GM12878 (cell line): ENCODE results near the gene RRBP1. TPM values are rescaled to one million over a fixed set of nuclear protein-coding genes. Genes with fewer than 3 reads are reported as not detected.

ENCODE experiments used
- ATAC-seq: fragments of 200-7000 bp; cut with Tn5 transposase; 3 replicates; pipeline ENCODE4 v1.9.1; 2020; ENCODE audit warnings: mild to moderate bottlenecking, moderate library complexity
- BruUV-seq: library from RNA; stranded (reverse); fragments of 400-500 nt; replicated peaks from 2 replicates; lab custom pipeline; 2021; lab: Mats Ljungman, UMichigan
- CTCF ChIA-PET: fragments of 300-600 bp; sonication (Branson Sonifier 250); formaldehyde crosslinking; extraction: SDS; loops from one replicate; lab custom pipeline; 2021; ENCODE audit warnings: inconsistent platforms; lab: Yijun Ruan, JAX
- POLR2A ChIA-PET: fragments of 350-600 bp; formaldehyde crosslinking; extraction: SDS; loops from one replicate; lab custom pipeline; 2021; ENCODE audit warnings: inconsistent platforms; lab: Charles Lee
- RAD21 ChIA-PET: fragments of 300-600 bp; sonication (Branson Sonifier 250); formaldehyde crosslinking; loops from one replicate; lab custom pipeline; 2023; ENCODE audit warnings: antibody characterized with exemption; ENCODE audit not compliant: unreplicated experiment; lab: Charles Lee
- SMC1A ChIA-PET: fragments of 300-600 bp; sonication (Branson Sonifier 250); formaldehyde crosslinking; loops from one replicate; lab custom pipeline; 2023; ENCODE audit not compliant: unreplicated experiment, uncharacterized antibody; lab: Charles Lee
- DNase-seq: peaks from one replicate; pipeline ENCODE4 v3.0.0-alpha.2; 2011; ENCODE audit warnings: low read depth, low spot score
- FAIRE-seq: peaks from 3 replicates; lab custom pipeline; 2011; peaks lifted over from hg19 to GRCh38; lab: Jason Lieb, UNC
- H2AFZ ChIP-seq: 2 replicates; pipeline ENCODE4 v1.6.0; 2011; ENCODE audit warnings: low read depth, low read length, control low read depth; ENCODE audit not compliant: control insufficient read depth
- H3K27ac ChIP-seq: 2 replicates; pipeline ENCODE4 v1.5.1; 2011; ENCODE audit warnings: control low read depth; ENCODE audit not compliant: control insufficient read depth, insufficient read depth
- H3K27me3 ChIP-seq, 2 experiments: replicated peaks in 1 of 2; 2 replicates each; pipeline versions ENCODE4 v1.6.0 to v1.6.1; 2011; ENCODE audit warnings: low read length in 1 of 2; ENCODE audit not compliant: control insufficient read depth in 2 of 2, insufficient read depth in 2 of 2
- H3K36me3 ChIP-seq, 2 experiments: 2 replicates each; pipeline ENCODE4 v1.5.1; 2011; ENCODE audit warnings: low read length in 1 of 2; ENCODE audit not compliant: control insufficient read depth in 2 of 2, insufficient read depth in 2 of 2
- H3K4me1 ChIP-seq: 2 replicates; pipeline ENCODE4 v1.6.1; 2011; ENCODE audit warnings: mild to moderate bottlenecking, low read length, moderate library complexity, mixed read lengths; ENCODE audit not compliant: control insufficient read depth, insufficient read depth
- H3K4me2 ChIP-seq: 2 replicates; pipeline ENCODE4 v1.6.0; 2011; ENCODE audit warnings: control low read depth; ENCODE audit not compliant: control insufficient read depth, insufficient read depth
- H3K4me3 ChIP-seq: fragments of 200-600 bp; sonication (generic); 2 replicates; pipeline ENCODE4 v1.5.1; 2016
- H3K79me2 ChIP-seq: 2 replicates; pipeline ENCODE4 v1.6.0; 2011; ENCODE audit warnings: low read length; ENCODE audit not compliant: control insufficient read depth, insufficient read depth
- H3K9ac ChIP-seq: 2 replicates; pipeline ENCODE4 v1.8.0; 2011; ENCODE audit warnings: low read length, control low read depth, mixed read lengths; ENCODE audit not compliant: control insufficient read depth, insufficient read depth
- H3K9me3 ChIP-seq: replicated peaks from 3 replicates; pipeline ENCODE4 v1.5.1; 2011; ENCODE audit warnings: mild to moderate bottlenecking, low read length; ENCODE audit not compliant: control insufficient read depth, insufficient read depth
- H4K20me1 ChIP-seq: 2 replicates; pipeline ENCODE4 v1.6.0; 2011; ENCODE audit not compliant: control insufficient read depth, insufficient read depth
- CHD1 ChIP-seq: IDR thresholded peaks from 2 replicates; pipeline ENCODE4 v1.6.1; 2012; ENCODE audit warnings: low read depth, low read length, improper control_type of control experiment
- HDGF ChIP-seq: fragments of 450-650 bp; IDR thresholded peaks from 2 replicates; pipeline ENCODE4 v1.6.1; 2016; ENCODE audit warnings: antibody characterized with exemption
- POLR2A ChIP-seq: IDR thresholded peaks from 2 replicates; pipeline ENCODE4 v1.6.1; 2011; ENCODE audit warnings: low read depth, mild to moderate bottlenecking, low read length
- SIX5 ChIP-seq: IDR thresholded peaks from 2 replicates; pipeline ENCODE4 v1.6.1; 2011; ENCODE audit warnings: mild to moderate bottlenecking, low read depth, low read length, moderate library complexity; ENCODE audit not compliant: severe bottlenecking
- SMARCA5 ChIP-seq: fragments of 450-650 bp; IDR thresholded peaks from 2 replicates; pipeline ENCODE4 v1.6.1; 2017; ENCODE audit warnings: mild to moderate bottlenecking
- SPI1 ChIP-seq: IDR thresholded peaks from 2 replicates; pipeline ENCODE4 v1.6.1; 2011; ENCODE audit warnings: low read depth, mild to moderate bottlenecking, low read length, moderate library complexity, borderline replicate concordance; ENCODE audit not compliant: insufficient read depth
- WGBS: methylation state at CpG from one replicate; pipeline ENCODE4 v1.1.6; 2016; ENCODE audit warnings: low lambda C conversion rate; ENCODE audit not compliant: insufficient replicate concordance, insufficient coverage; ENCODE audit errors: missing lambda C conversion rate; 5-methylcytosine and 5-hydroxymethylcytosine counted together
- in situ Hi-C: fragments of 300-500 bp; cut with MboI; formaldehyde crosslinking; loops from 9 replicates; pipeline ENCODE4 v1.14.3; 2018; ENCODE audit warnings: mixed read lengths
- intact Hi-C: fragments of 100-400 bp; cut with micrococcal nuclease; formaldehyde crosslinking; loops from one replicate; pipeline ENCODE4 v1.14.2; 2022; ENCODE audit not compliant: unreplicated experiment
- polyA plus RNA-seq, 11 experiments: library from polyadenylated mRNA; depleted of rRNA in 4 of 11; unstranded in 6 of 11; stranded (reverse) in 5 of 11; fragments of >200 nt; fragmentation: Nextera tagmentation in 4 of 11; fragmentation: Illumina TruSeq in 1 of 11; extraction: Ambion mirVana in 4 of 11; extraction: Trizol in 1 of 11; gene quantifications; 1 replicate in 1 of 11; 2 replicates in 10 of 11; pipeline versions ENCODE4 v1.2.1 to v1.2.3, GENCODE V29; 2011 to 2016; ENCODE audit warnings: inconsistent platforms in 2 of 11, missing spikeins in 2 of 11, low read depth in 1 of 11
- total RNA-seq, 4 experiments: library from RNA; depleted of rRNA in 3 of 4; stranded (reverse); fragments of >200 nt in 3 of 4; fragmentation: Illumina TruSeq in 1 of 4; extraction: Trizol in 1 of 4; gene quantifications; 2 replicates each; pipeline versions ENCODE4 v1.2.1 to v1.2.3, GENCODE V29; 2013 to 2021
- TF ChIP-seq, protein P1 (sequence below): fragments of 450-650 bp; IDR thresholded peaks from 2 replicates; pipeline ENCODE4 v1.6.1; 2017; ENCODE audit warnings: mild to moderate bottlenecking, low read depth, inconsistent platforms; ENCODE audit not compliant: poor library complexity, severe bottlenecking

The RRBP1 gene
- total and polyA plus RNA-seq, 10 of the 15 experiments (the other 5 are each of a cell fraction or from before 2014, with no cell fraction given), result 1.2 to 57.4 (median 24.6) TPM

GRCh38 chr20:17614812-17615644, 67.0 kb downstream of the RRBP1 start:
- FAIRE-seq, result no peak
- ChIA-PET RAD21 (no interaction called here), SMC1A (no interaction called here), CTCF (interaction anchor here (0.6 to 1.1 kb wide), 2 partner anchors 381 to 1618 kb away, joined by 3 read pairs; no protein-coding TSS in a partner anchor), POLR2A (interaction anchor here (1.3 kb wide), 1 partner anchor 10 kb away, joined by 4 read pairs; no protein-coding TSS in a partner anchor)
- ATAC-seq, result no peak
- no peaks in the 10 kb centered on the region for H3K79me2 ChIP-seq
- H3K27ac ChIP-seq, result no peak overlapping the region
- H3K27me3 ChIP-seq, result no peaks in the 10 kb centered on the region
- BruUV-seq, result no TSS peak
- H4K20me1 ChIP-seq, result no peaks in the 10 kb centered on the region
- intact Hi-C loops, result no loop called here
- H3K9ac ChIP-seq, result no peak overlapping the region
- in situ Hi-C loops, result loop anchor here (5.0 kb wide), 1 partner anchor 78 kb away; no protein-coding TSS in a partner anchor
- no peak overlapping the region for H3K4me2 ChIP-seq
- TF ChIP-seq SPI1 (no peak), CHD1 (no peak), SIX5 (no peak), SMARCA5 (no peak), HDGF (no peak), POLR2A (peak; percentile 26; the same call in 1 of the 2 replicates)
- TF ChIP-seq, protein P1, sequence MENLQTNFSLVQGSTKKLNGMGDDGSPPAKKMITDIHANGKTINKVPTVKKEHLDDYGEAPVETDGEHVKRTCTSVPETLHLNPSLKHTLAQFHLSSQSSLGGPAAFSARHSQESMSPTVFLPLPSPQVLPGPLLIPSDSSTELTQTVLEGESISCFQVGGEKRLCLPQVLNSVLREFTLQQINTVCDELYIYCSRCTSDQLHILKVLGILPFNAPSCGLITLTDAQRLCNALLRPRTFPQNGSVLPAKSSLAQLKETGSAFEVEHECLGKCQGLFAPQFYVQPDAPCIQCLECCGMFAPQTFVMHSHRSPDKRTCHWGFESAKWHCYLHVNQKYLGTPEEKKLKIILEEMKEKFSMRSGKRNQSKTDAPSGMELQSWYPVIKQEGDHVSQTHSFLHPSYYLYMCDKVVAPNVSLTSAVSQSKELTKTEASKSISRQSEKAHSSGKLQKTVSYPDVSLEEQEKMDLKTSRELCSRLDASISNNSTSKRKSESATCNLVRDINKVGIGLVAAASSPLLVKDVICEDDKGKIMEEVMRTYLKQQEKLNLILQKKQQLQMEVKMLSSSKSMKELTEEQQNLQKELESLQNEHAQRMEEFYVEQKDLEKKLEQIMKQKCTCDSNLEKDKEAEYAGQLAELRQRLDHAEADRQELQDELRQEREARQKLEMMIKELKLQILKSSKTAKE, result no peak
- H3K4me3 ChIP-seq, result no peak overlapping the region
- peaks cover 10% of the 10 kb centered on the region in 2 experiments; a peak in 3 of 4 replicates for H3K36me3 ChIP-seq
- H3K4me1 ChIP-seq, result no peaks in the 10 kb centered on the region
- DNase-seq, result no peak
- H3K9me3 ChIP-seq, result no peaks in the 10 kb centered on the region
- H2AFZ ChIP-seq, result no peak overlapping the region
- WGBS, result 75% methylated on average over 28 of the region's 32 CpGs
